Gastroesophageal sphincter (tissue), 4 donors: ENCODE results near the gene ZBTB21. TPM values are rescaled to one million over a fixed set of nuclear protein-coding genes. Genes with fewer than 3 reads are reported as not detected.

Experiments
- ATAC-seq: fragments of 150-250 bp; one replicate; pipeline ENCODE4 v1.9.1; 2016; ENCODE audit warnings: mild to moderate bottlenecking, moderate library complexity
- H3K27ac ChIP-seq, 4 donors: fragments of 200-600 bp; sonication (generic) in 3 of 4; 1 replicate in 3 of 4; 2 replicates in 1 of 4; pipeline ENCODE4 v1.5.1; 2016 to 2019
- H3K27me3 ChIP-seq: fragments of 200-600 bp; sonication (generic); one replicate; pipeline ENCODE4 v1.5.1; 2019
- H3K36me3 ChIP-seq, 2 donors: fragments of 200-600 bp; sonication (generic); one replicate each; pipeline ENCODE4 v1.5.1; 2019; ENCODE audit warnings: control low read depth in 1 of 2
- H3K4me1 ChIP-seq, 3 donors: fragments of 200-600 bp; sonication (generic); 1 replicate in 2 of 3; 2 replicates in 1 of 3; pipeline ENCODE4 v1.5.1; 2016 to 2019; ENCODE audit warnings: control low read depth in 2 of 3
- H3K4me3 ChIP-seq, 2 donors: fragments of 200-600 bp; sonication (generic); one replicate each; pipeline ENCODE4 v1.5.1; 2019; ENCODE audit warnings: mild to moderate bottlenecking in 1 of 2, moderate library complexity in 1 of 2
- H3K9me3 ChIP-seq, 3 donors: fragments of 200-600 bp; sonication (generic); one replicate each; pipeline ENCODE4 v1.5.1; 2017 to 2019; ENCODE audit warnings: control low read depth in 2 of 3
- CTCF ChIP-seq, 4 experiments: fragments of 200-600 bp in 2 of 4; fragments of 450-650 bp in 2 of 4; sonication (generic) in 1 of 4; IDR thresholded peaks; one replicate each; pipeline ENCODE4 v1.5.1; 2017 to 2019; ENCODE audit warnings: antibody characterized with exemption in 4 of 4, mild to moderate bottlenecking in 2 of 4, moderate library complexity in 2 of 4
- EP300 ChIP-seq: sonication (generic); formaldehyde crosslinking; IDR thresholded peaks from one replicate; pipeline ENCODE4 v1.6.1; 2017; ENCODE audit warnings: antibody characterized with exemption, mild to moderate bottlenecking
- POLR2A ChIP-seq, 2 donors: fragments of 450-650 bp; IDR thresholded peaks; one replicate each; pipeline ENCODE4 v1.6.1; 2017; ENCODE audit warnings: antibody characterized with exemption in 2 of 2, mild to moderate bottlenecking in 2 of 2, moderate library complexity in 1 of 2
- POLR2AphosphoS5 ChIP-seq: sonication (generic); formaldehyde crosslinking; IDR thresholded peaks from one replicate; pipeline ENCODE4 v1.6.1; 2017; ENCODE audit warnings: antibody characterized with exemption
- WGBS, 2 donors: methylation state at CpG; one replicate each; pipeline ENCODE4 v1.1.5; 2018; ENCODE audit warnings: low coverage in 1 of 2; 5-methylcytosine and 5-hydroxymethylcytosine counted together
- total RNA-seq, 4 donors: library from RNA; depleted of rRNA; stranded (reverse); fragments of >200 nt; gene quantifications; one replicate each; pipeline ENCODE4 v1.1.0, GENCODE V29; 2016

Gene ZBTB21
- total RNA-seq, 4 donors from 2014 or later = 6.6 to 14.1 (median 9.4) TPM

GRCh38 chr21:42017022-42017421, 6.9 kb upstream of the ZBTB21 start:
- H3K36me3 ChIP-seq = no peaks in the 10 kb centered on the region
- WGBS, 2 donors = 77 to 84% methylated on average over 2 of the region's 2 CpGs
- no peak overlapping the region for H3K27ac ChIP-seq
- H3K9me3 ChIP-seq = no peaks in the 10 kb centered on the region
- H3K27me3 ChIP-seq = peaks cover 19% of the 10 kb centered on the region
- TF ChIP-seq EP300 (no peak), POLR2AphosphoS5 (no peak), POLR2A (IDR thresholded peaks at IDR 0.05) (no peak), CTCF (IDR thresholded peaks at IDR 0.05) (no peak)
- H3K4me3 ChIP-seq = no peak overlapping the region
- no peak for ATAC-seq
- no peaks in the 10 kb centered on the region for H3K4me1 ChIP-seq

DNA sequence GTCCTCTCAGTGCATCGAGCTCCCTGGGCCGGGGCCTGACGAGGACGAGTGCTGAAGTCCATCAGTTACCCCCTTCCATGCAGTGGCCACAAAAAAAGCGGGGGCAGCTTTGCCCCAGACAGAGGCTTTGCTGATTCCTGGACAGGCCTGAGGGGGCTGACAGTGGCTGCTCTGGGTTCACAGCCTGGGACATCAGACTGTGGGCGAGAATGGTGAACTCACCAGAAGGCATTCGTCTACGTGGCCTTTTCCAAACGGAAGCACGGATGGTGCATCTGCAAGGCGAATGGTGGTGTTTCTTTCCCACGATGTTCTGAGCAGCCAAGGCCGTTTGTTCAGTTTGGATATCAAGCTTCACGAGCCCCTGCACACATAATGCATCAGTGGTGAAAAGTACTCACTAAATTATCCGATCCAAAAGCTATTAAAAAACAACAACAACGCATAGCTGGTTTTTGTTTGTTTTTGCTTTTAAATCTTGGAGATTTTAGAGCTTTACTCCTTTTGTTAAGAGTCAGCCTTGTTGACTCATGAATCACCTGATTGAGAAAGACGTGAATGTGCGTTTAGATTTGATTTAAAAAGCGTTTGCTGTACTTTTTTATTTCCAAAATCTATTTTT, 6.3 kb upstream of the ZBTB21 start:
- H3K4me1 ChIP-seq = no peaks in the 10 kb centered on the region
- 84 to 90% methylated on average over 10 to 12 of the region's 19 CpGs for WGBS, 2 donors
- peaks cover 19% of the 10 kb centered on the region for H3K27me3 ChIP-seq
- no peak for ATAC-seq
- no peaks in the 10 kb centered on the region for H3K36me3 ChIP-seq
- H3K27ac ChIP-seq = no peak overlapping the region
- no peak overlapping the region for H3K4me3 ChIP-seq
- TF ChIP-seq CTCF (IDR thresholded peaks at IDR 0.05) = no peak
- no peak for TF ChIP-seq POLR2AphosphoS5
- no peak for TF ChIP-seq POLR2A (IDR thresholded peaks at IDR 0.05)
- no peak for TF ChIP-seq EP300
- no peaks in the 10 kb centered on the region for H3K9me3 ChIP-seq

DNA sequence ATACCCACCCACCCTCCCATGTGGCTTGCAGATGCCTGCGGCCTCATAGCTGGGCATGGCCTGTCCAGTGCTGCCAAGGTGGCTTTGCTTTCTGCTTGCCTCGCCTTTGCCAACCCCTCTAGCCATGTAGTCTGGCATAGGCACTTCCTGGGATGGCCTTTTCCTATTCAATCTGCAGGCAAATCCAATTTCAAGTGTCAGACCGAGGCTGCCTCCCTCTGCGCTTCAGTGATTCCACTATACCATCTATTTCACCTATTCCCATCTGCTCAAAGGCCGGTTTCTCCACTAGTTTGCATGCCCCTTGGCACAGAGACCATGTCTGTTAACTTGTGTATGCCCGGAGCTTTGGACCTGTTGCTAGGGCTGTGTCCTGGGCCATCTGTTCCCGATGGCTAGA, 3.8 kb upstream of the ZBTB21 start:
- Histone ChIP-seq H3K4me1 (peaks cover 0 to 12% (median under 1%) of the 10 kb centered on the region in 3 donors), H3K27ac (no peak overlapping the region), H3K9me3 (no peaks in the 10 kb centered on the region), H3K27me3 (peaks cover 2% of the 10 kb centered on the region), H3K36me3 (no peaks in the 10 kb centered on the region), H3K4me3 (no peak overlapping the region)
- WGBS, 2 donors = 84 to 100% methylated on average over 6 of the region's 7 CpGs
- TF ChIP-seq POLR2AphosphoS5 (no peak), EP300 (no peak), CTCF (IDR thresholded peaks at IDR 0.05) (no peak), POLR2A (IDR thresholded peaks at IDR 0.05) (no peak)
- ATAC-seq = no peak

- Histone ChIP-seq H3K4me1 (peaks cover 0 to 17% (median 5%) of the 10 kb centered on the region in 3 donors), H3K9me3 (no peaks in the 10 kb centered on the region), H3K27me3 (no peaks in the 10 kb centered on the region), H3K36me3 (no peaks in the 10 kb centered on the region), H3K27ac (no peak overlapping the region), H3K4me3 (no peak overlapping the region)
- TF ChIP-seq POLR2A (IDR thresholded peaks at IDR 0.05) = no peak
- TF ChIP-seq POLR2AphosphoS5 = no peak
- no peak for TF ChIP-seq CTCF (IDR thresholded peaks at IDR 0.05)
- TF ChIP-seq EP300 = no peak
- WGBS, 2 donors = 82 to 97% methylated on average over 4 of the region's 4 CpGs
- ATAC-seq = no peak
These were observed 3.2 kb upstream of the ZBTB21 start for GRCh38 chr21:42013376-42013775.

DNA sequence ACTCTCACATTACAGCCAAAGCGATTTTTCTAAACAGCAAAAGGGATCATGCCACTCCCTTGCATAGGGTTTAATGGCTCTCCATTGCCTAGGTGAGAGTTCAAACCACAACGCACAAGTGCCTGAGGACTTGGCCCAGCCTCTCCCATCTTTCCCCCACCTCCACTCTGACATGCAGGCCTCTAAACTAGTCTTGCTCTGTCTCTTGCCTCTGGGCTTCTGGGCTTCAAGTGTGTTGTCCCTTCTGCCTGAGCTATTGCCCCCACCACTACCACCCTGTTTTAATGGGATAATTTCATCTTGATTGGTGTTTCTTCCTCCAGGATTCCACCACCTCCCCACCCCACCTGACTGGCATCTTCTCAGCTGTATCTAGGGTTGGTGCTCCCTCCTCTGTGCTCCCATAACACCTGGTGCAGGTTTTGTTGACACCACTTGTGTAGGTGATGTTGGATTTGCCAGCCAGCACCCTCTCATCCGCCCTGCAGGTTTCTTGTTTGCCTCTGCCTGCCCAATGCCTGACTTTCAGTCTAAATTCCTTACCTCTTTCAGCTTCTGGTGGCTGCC, 2.7 kb upstream of the ZBTB21 start:
- no peak for TF ChIP-seq EP300
- no peak for TF ChIP-seq CTCF (IDR thresholded peaks at IDR 0.05)
- no peak for TF ChIP-seq POLR2AphosphoS5
- no peak for TF ChIP-seq POLR2A (IDR thresholded peaks at IDR 0.05)
- 86 to 93% methylated on average over 3 of the region's 3 CpGs for WGBS, 2 donors
- Histone ChIP-seq H3K4me3 (no peak overlapping the region), H3K36me3 (no peaks in the 10 kb centered on the region), H3K9me3 (no peaks in the 10 kb centered on the region), H3K4me1 (peaks cover 0 to 17% (median 5%) of the 10 kb centered on the region in 3 donors), H3K27ac (no peak overlapping the region), H3K27me3 (no peaks in the 10 kb centered on the region)
- ATAC-seq = no peak
